Fibroblast of the conjunctiva (primary cell): ENCODE results near the gene CLDN1.
A peak's percentile ranks its signal among the peaks of the same experiment; 100 is the strongest.

Source experiments
- DNase-seq: peaks from one replicate; pipeline ENCODE4 v3.0.0-alpha.2; 2010; ENCODE audit warnings: low read depth

Gene CLDN1

DNA sequence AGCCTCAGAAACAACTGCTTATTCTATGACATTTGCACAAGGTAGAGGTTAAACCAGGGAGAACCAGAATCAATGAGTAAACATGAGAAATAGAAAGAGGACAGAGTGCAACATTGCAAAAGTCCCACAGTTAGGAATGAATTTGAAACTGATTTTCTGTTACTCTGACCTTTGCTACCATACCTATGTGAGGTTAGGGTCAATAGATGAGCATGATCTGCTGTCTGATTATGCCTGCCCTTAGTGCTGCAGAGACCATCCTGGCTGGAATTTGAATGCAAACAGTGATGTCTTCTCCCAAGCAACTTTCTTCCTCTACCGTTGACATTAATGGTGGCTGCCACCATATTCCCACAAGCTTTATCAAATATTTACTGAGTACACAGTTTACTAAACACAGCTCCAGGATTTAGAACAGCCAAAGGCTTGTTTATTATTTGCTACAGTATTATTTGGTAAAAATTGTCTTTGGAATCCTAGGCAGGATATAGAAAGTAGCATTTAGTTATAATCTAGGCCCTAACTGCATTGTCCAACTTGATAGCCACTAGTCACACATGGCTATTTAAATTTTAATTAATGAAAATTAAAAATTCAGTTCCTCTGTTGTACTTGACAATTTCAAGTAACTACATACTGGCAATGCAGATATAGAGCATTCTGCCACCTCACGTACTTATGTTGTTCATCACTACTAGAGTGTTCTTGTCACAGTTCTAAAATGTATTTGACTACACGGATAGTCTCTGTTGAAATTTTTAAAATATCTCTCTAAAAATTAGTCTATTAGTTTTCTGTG, 8.9 kb upstream of the CLDN1 start:
- no peak for DNase-seq

DNA sequence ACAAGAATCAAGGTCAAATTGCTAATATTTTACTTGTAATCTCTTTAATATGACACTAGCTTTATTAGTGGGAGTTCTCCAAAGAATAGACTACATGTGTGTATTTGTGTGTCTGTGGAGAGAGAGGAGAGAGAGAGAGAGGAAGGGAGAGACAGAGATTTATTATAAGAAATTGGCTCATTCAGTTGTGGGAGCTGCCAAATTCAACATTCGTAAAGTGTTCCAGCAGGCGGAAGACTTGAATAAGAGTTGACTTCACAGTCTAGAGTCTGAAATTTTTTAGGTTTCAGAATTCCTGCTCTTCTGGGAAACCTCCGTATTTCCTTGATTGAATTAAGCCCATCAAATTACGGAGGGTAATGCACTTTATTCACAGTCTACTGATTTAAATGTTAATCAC, 4.7 kb upstream of the CLDN1 start:
- peak; percentile 17 for DNase-seq

DNA sequence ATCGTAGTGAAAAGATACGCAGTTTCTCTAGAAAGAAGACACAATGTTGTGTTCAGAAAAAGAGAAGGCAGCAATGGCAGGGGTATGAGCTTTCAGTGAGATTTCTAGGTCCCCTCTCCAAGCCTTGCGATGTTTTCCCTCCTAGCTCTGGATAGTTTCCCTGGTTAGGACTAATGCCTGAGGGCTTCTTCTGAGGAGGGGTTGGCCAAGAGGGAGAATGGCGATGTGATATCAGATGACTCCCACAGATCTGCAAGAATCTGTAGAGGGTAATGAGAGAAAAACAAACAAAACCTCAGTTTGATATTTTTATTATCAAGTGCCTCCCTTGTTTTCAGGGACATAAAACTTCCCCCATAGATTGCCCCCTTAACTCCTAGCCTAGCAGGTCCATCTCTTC, 4.1 kb upstream of the CLDN1 start:
- no peak for DNase-seq

DNA sequence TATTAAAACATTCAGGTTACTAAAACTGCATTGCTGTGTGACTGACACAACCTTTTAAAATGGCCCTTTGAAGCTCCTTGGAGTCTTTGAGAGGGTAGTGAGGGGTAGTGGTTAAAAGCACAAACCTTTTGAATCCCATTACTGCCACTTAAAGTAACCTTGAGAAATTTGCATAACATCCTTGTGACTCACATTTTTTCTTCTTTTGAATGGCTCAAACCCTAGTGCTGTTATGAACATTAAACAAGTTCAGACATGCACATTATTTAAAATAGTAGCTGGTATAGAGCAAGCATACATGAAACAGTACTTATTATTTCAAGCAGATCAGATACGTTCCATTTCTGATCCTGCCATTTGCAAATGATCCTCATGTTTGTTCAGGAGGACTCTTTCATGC, 3.7 kb upstream of the CLDN1 start:
- no peak for DNase-seq

DNA sequence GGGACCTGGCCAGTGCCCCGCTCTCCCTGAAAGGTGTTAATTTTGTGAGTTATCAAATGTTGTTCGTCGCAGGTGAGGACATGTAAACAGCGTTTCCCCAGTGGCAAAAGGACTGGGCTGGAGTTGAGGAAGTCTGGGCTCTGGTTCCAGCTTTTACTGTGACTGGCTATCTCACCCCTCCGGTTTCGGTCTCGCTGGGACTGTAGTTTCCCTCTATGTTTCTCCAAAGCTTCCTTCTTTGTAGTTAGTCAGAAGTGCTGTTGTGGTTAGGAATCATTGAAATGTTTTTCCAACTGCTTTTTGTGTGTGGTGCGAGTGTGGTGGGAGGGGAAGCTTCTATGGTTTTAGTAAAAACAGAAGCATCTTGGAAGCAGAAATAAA, 990 bp upstream of the CLDN1 start:
- no peak for DNase-seq

DNA sequence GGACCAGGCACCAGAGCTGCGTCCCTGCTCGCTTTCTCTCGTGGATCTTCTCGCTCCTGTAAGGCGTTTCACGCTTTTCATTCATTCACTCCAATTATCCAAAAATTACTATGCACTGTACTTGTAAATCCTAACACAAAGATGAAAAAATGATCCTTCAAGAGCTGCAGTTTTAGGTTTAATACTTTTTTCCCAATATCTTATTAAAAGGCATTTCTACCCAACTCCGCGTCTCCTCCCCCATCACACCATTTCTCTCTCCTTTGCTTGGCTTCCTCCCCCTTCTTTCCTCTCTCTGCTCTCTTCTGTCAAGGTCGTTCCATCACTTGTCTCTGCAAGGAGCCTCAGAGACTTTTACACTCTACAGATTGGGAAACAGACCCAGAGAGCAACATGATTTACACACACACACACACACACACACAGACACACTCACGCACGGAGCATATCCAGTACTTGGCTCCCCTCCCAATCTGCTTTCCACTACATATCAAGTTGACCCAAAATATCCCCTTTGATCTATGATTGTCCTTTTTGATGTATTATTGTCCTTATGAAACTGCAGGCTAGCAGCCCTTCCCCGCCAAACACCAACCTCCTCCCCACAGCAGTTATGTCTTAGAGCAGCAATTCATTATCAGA, 479 bp upstream of the CLDN1 start:
- DNase-seq, result no peak

DNA sequence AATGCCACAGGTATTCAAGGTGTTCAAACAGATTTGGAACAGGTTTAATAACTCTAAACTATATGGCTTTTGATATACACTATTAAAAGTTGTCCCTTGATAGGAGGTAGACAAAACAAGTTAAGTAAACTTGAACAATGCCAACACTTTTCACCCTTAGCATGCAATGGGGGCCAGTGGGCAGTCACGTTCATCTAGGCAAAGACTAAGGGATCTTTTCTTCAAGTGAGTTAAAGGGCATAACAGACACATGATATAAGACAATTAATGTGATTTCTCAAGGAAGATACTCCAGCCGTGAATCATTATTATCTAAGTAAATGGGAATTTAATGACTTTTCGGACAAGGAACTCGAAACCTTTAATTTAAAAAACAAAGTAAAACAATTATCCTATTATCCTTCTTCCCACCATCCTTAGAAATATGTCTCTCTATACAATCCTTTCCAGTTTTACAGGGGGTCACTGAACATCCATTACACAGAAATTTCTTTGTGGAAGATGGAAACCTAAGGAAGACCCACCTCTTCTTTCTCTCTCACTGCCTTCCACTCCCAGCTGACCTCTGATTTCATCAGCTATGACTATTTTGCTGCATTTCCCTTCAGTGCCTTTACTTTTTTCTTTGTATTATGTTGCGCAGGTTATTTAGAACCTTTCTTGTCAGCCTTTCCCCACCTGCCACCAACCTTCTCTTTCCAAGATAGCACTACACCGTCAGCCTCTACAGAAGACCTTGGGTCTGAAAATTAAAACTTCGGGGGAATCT, 1.5 kb downstream of the CLDN1 start:
- DNase-seq, result no peak

DNA sequence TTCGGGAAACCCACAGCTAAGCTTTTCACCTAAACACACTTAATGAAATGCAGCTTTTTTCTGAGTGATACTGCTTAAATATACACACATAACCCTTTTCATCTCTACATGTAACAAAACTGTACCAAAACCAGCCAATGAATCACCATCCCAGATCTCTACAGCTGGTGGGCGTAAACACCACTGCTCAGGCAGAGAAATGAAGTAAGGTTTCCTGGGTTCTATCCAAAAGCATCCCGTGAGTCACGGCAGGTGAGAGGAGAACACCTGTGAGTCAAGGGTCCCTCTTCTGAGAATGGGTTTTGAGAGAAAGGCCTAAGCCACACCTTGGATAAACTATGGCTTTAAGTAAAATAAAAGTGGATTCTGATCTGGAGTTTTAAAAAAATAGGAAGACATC, 2.6 kb downstream of the CLDN1 start:
- DNase-seq, result no peak

DNA sequence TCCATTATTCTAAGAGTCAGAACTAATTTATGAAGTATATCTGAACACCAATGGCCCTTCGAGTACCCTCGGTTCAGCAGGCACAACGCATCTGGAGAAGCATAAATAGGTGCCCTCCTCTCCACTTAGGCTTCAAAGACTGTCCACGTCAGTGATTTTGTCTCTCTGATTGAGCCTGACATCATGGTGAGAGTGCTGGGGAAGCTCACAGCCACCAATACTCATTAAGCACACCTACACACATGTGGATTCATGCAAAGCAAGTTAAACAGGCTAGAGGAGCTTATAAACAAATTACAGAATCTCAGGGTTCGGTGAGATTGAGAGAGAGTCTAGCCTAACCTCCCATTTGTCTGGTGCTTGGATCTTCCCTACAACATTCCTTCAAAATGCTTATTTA, 3.6 kb downstream of the CLDN1 start:
- no peak for DNase-seq

DNA sequence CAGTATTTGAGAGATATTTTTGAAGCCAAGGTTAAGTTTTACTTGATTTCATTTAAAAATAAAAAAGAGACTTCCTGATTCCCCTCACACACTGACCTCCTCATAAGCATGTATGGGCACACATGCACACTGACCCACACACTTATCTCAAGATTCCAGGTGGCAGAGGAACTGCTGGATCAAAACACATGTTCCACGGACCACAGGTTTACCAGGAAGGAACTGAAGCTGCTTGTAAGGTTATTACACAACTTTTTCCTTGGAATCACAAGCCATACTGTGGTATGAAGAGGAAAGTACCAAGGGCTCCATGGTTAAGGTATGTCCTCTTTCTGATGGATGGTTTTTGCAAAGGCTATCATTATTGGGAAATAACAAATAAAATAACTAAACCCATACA, 7.5 kb downstream of the CLDN1 start:
- DNase-seq, result no peak

DNA sequence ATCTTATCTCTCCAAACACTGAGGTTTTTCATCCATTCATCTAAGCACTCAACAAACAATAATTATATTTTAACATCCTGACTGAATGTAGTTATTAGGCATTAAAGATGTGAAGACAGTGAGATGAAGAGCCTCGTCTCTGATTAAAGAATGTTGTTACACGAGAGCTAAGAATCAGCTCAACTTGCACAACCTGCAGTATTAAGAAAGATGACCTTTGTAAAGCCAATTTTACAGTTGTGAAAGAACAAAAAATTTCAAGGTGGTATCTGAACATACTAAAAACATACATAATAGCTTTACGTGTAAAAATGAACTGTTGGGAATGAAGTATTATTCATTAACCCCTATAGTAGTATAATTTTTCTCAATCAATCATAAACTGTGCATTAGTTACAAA, 12.8 kb downstream of the CLDN1 start:
- DNase-seq, result no peak

DNA sequence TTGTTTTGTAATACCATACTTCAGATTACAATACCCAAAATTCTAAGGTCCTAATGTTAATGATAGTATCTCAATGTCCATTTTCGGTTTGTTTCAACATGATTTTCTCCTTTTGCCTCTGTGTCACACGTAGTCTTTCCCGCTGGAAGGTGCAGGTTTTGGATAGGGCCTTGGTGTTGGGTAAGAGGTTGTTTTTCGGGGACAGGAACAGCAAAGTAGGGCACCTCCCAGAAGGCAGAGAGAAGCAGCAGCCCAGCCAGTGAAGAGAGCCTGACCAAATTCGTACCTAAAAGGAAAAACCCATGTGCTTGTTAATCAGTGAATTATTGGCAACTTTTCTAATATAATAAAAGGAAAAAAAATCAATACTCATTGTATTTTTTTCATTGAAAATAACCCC, 14.1 kb downstream of the CLDN1 start:
- DNase-seq, result no peak

DNA sequence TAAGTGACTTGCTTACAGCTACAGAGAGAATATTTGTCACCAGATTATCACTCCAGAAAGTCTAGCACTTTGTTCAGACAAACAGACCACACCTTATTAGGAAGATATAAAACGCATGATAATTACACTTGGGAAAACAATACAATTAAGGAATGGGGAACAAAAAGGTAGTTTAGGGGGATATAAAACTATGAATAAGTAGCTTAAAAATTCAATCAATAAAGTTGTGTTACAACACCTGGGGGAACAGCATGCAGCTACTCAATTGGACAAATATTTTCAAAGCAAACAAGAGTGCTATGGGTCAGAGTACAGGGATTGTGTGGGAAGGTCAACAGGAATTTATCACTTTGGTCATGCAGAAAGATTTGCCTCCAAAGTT, 15.1 kb downstream of the CLDN1 start:
- DNase-seq, result no peak

DNA sequence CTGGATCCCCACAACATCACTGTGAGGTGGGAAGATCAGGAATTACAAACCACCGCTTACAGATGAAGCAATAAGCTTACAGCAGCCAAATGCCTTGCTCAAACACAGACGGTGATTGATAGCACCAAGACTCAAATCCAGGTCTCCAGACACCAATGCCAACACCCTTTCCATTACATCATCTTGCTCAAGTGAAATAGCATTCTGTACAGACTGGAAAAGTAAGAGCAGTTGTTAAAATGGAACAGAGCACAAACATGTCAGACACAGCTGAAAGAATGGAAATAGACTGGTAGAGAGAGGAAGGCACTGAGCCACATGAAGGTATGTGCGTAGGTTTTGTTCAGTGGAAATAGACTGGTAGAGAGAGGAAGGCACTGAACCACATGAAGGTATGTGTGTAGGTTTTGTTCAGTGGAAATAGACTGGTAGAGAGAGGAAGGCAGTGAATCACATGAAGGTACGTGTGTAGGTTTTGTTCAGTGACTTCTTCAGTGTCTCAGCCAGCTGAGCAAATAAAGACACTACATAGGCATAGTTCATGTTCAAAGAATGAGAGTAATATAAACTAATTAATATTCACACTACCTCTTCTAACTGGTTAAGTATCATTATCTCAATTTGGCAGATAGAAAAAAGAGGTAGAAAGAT, 15.6 kb downstream of the CLDN1 start:
- DNase-seq, result no peak

DNA sequence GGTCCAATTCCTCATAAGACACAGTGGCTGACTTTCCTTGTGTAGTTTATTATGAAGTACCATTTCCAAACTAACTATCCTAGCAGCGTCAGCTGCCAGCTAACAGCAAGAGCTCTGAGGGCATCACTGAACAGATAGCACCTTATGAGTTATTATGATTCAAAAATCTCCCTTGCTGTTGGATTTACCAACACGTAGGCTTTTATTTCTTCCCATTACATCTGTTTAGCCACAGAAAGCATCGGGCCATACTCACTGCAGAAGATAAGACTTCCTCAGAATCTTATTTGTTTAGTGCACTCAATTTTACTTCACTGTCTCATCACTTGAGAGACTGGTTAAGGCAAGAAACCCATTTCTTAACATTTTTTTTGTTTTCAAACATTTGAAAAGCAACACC, 16.2 kb downstream of the CLDN1 start:
- no peak for DNase-seq

DNA sequence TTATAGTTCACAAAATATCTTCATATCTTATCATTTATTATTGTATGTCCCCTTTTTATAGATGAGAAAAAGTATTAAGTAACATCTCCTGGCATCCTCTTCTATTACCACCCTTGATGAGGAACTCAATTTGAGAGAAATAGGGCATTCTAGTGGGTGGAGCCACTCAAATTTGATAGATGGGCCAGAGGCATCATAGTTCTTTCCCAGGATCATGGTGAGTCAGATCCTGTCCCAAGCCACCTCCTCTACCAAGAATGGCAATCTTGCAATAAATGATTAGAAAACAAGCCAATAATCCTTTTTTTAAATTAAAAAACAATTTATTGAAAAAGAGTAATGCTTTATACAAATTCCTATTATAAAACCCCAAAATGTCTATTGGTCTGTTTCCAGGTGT, 16.8 kb downstream of the CLDN1 start:
- DNase-seq, result no peak

DNA sequence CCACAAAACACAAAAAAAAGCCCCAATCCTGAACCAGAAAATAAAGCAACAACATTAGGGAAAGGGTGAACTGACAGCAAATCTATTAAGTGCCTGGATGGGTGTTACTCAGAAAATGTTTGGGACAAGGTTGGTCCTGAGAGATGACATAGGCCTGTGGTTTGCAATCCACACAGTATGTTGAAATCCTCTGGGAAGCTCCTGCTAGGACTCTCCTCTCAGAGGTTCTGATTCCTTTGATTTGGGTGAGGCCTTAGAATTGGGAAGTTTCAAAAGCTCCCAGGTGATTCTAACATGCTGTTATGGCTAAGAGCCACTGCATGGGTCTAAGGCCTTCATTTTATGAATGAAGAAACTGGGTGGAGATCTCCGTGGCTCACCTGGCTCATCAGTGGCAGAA, 18.4 kb downstream of the CLDN1 start:
- no peak for DNase-seq

DNA sequence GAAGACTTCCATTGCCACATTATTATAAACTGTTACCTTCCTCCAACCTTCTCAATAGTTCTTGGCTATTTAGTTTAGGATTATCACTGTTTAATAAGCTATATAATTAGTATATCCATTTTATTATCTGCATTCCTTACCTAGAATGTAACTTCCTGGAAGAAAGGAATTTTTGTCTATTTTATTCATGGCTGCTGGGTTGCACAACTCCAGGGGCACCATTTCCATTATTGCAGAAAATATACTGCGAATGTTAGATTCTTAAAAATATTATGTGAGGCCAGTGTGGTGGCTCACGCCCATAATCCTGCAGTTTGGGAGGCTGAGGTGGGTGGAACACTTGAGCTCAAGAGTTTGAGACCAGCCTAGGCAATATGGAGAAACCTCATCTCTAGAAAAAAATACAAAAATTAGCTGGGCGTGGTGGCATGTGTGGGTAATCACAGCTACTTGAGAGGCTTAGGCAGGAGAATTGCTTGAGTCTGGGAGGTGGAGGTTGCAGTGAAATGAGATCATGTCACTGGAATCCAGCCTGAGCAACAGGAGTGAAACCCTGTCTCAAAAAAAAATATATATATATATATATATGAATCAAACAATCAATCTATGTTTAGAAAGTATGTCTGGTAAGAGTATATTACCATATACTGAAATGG, 19.9 kb downstream of the CLDN1 start:
- DNase-seq, result no peak

DNA sequence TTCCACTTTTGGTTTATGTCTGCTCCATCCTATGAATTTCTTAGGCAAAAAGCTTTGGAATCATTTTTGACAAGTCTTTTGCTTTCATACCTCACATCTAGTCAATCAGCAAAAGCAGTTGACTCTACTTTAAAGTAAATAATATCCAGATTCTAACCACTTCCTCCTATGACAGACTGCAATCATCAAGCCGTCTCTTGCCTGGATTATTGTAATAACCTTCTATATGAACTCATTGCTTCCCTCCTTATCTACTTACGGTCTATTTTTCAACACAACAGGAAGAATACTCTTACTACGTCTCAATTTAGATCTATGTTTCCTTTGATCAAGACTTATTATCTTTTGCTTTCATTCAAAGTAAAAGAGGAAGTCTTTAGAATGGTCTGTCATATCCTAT, 20.7 kb downstream of the CLDN1 start:
- no peak for DNase-seq

DNA sequence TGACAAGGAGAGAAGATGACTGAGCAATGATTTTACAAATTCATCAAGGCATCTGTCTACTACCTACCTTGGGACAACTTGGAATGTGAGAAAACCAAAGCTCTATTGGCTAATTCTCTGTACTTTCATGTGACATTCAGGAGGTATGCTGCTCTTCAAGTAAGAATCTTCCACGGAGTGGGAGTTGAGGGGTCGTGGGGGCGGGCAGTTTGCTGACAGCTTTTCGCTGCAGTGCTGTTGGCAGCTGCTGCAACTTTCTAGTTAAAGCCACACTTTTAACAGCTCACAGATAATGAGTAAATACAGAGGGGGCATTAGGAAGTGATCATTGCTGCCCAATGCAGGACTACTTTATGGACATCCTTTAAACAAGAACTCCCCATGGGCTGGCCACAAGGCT, 22.3 kb downstream of the CLDN1 start:
- DNase-seq, result no peak

DNA sequence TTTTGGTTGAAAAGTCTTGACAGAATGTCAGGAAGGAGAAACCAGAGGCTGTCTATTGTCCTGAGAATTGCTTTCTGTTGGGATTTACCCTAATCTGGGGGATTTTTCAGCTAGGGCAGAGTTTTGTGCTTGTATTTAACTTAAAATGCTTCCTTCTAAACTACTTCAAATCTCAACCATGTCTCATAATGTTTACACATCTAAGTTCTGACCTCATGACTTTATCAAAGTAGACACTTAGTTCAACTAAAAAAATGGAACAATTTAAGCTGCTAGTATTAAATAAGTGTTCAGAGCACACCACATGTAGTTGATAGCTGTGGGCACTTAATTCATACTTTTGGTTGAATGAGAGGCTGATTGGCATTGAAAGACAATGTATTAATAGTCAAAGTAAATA, 28.2 kb downstream of the CLDN1 start:
- DNase-seq, result no peak

DNA sequence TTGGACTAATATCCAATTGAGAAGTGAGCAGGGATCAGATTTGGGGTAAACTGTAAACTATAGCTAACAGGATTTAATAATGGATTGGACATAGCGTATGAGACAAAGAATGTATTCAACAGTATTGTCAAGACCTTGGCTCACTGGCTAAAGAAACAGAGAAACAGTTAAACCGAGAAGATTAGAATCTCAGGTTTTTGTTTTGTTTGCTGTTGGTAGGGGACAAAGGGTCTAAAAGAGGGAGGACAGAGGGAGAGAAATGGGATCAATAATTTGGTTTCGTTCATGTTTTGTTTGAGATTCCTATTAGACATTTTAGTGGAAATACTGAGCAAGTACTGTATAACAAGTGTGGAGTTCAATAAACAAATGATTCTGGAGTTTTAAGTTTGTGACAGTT, 28.6 kb downstream of the CLDN1 start:
- no peak for DNase-seq
